ENCODE data around the gene SLC26A11. TPM values are rescaled to one million over a fixed set of nuclear protein-coding genes. Genes with fewer than 3 reads are reported as not detected.

Gene SLC26A11
- total and polyA plus RNA-seq, 7 experiments from 2014 or later: 3.7 to 87.5 (median 63.0) TPM

- ATAC-seq: no peak
- Histone ChIP-seq H3K27me3 (ENCODE audit: control insufficient read depth in 2 of 2, insufficient read depth in 2 of 2, low read length in 2 of 2) (no peaks in the 10 kb centered on the region), H3K9me3 (ENCODE audit: control insufficient read depth in 2 of 3, low read length in 3 of 3) (no peaks in the 10 kb centered on the region), H3K27ac (ENCODE audit: low read depth, low read length) (peak overlapping the region; percentile 93), H3K4me3 (ENCODE audit: low read length) (peak overlapping the region; percentile 84), H3K36me3 (ENCODE audit: control insufficient read depth in 2 of 3, insufficient read depth in 3 of 3, low read length in 3 of 3) (peaks cover 6 to 48% (median 7%) of the 10 kb centered on the region in 3 experiments), H3K4me1 (ENCODE audit: control insufficient read depth in 2 of 2, insufficient read depth in 2 of 2, low read length in 2 of 2) (peaks cover 13 to 30% of the 10 kb centered on the region in 2 donors)
- Mint-ChIP-seq H3K27ac (peak overlapping the region; percentile 86 to 98 (median 95)), H3K4me3 (peak overlapping the region; percentile 86 to 96 (median 92)), H3K36me3 (peaks cover 0 to 14% (median 7%) of the 10 kb centered on the region in 5 donors), H3K27me3 (peaks cover 0 to 3% (median 0%) of the 10 kb centered on the region in 5 donors), H3K9me3 (peaks cover 0 to 2% (median 0%) of the 10 kb centered on the region in 11 donors), H3K4me1 (peaks cover 21 to 44% (median 30%) of the 10 kb centered on the region in 7 donors)
- intact Hi-C loops (cut with micrococcal nuclease): loop anchor here (1.0 to 2.0 kb wide), 6 partner anchors 23 to 118 kb away; partner anchors contain the start of genes EIF4A3 (in 1 of the 2) and GAA (in 1 of the 2)
- POLR2A ChIA-PET: interaction anchor here (0.8 to 2.3 kb wide), 7 partner anchors 13 to 118 kb away, joined by 3 to 14 read pairs (median 5); partner anchors contain the start of genes GAA and RNF213
- peak in 2 of 9 donors; percentile 19 to 38 for DNase-seq
- CTCF ChIA-PET: no interaction called here
Measured at GRCh38 chr17:80219763-80220053, 519 bp upstream of the SLC26A11 start.

DNA sequence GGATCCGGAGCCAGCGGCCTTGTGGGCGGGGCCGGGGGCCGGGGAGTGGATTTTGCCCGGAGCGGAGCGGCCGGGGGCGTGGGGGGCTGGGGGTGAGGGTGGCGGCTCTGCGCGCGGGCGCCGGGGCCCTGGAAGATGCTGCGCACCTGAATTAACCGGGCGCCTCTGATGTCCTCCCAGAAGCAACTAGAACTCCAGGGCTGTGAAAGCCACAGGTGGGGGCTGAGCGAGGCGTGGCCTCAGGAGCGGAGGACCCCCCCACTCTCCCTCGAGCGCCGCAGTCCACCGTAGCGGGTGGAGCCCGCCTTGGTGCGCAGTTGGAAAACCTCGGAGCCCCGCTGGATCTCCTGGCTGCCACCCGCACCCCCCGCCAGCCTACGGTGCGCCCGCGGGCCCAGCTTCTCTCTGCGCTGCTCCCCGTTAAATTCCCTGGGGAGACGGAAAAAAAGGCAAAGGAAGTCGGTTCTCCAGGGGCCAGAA is 549 bp downstream of the SLC26A11 start:
- Mint-ChIP-seq H3K27me3 (peaks cover 0 to 3% (median 0%) of the 10 kb centered on the region in 5 donors), H3K36me3 (peaks cover 0 to 14% (median 7%) of the 10 kb centered on the region in 5 donors), H3K27ac (peak overlapping the region; percentile 18 to 91 (median 72)), H3K9me3 (peaks cover 0 to 2% (median 0%) of the 10 kb centered on the region in 11 donors), H3K4me1 (peaks cover 21 to 44% (median 30%) of the 10 kb centered on the region in 7 donors), H3K4me3 (peak overlapping the region; percentile 69 to 95 (median 84))
- Histone ChIP-seq H3K4me1 (ENCODE audit: control insufficient read depth in 2 of 2, insufficient read depth in 2 of 2, low read length in 2 of 2) (peaks cover 13 to 30% of the 10 kb centered on the region in 2 donors), H3K4me3 (ENCODE audit: low read length) (peak overlapping the region; percentile 84), H3K27ac (ENCODE audit: low read depth, low read length) (peak overlapping the region; percentile 93), H3K27me3 (ENCODE audit: control insufficient read depth in 2 of 2, insufficient read depth in 2 of 2, low read length in 2 of 2) (no peaks in the 10 kb centered on the region), H3K36me3 (ENCODE audit: control insufficient read depth in 2 of 3, insufficient read depth in 3 of 3, low read length in 3 of 3) (peaks cover 6 to 37% (median 7%) of the 10 kb centered on the region in 3 experiments), H3K9me3 (ENCODE audit: control insufficient read depth in 2 of 3, low read length in 3 of 3) (no peaks in the 10 kb centered on the region)
- peak in 6 of 9 donors; percentile 10 to 29 (median 25) for DNase-seq
- CTCF ChIA-PET: interaction anchor here (0.6 kb wide), 1 partner anchor 1895 kb away, joined by 3 read pairs; no protein-coding TSS in a partner anchor
- ATAC-seq: no peak
- POLR2A ChIA-PET: interaction anchor here (0.7 to 2.2 kb wide), 4 partner anchors 25 to 47 kb away, joined by 3 to 14 read pairs (median 6); partner anchors contain the start of gene RNF213
- intact Hi-C loops (cut with micrococcal nuclease): no loop called here

DNA sequence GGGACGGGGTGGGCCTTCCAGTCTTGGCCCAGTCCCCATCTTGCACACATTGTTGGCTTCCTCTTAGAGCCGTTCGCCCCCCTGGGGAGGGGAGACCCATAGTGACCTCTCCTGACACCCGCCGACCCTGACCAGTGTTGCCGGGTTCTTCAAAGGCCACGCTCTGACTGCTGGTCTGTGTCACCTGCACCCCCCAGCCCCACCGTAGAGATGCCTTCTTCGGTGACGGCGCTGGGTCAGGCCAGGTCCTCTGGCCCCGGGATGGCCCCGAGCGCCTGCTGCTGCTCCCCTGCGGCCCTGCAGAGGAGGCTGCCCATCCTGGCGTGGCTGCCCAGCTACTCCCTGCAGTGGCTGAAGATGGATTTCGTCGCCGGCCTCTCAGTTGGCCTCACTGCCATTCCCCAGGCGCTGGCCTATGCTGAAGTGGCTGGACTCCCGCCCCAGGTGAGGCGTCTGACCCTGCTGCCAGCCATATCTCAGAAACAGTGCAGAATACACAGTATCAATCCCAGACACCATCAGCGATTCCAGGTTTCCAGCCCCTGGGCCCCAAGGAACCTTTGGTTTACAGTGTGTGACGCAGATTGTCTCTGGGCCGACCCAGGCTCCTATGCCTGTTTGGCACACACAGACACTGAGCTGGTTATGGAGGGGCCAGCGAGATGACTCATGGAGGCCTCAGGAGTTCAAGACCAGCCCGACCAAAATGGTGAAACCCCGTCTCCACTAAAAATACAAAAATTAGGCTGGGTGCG is 1.3 kb downstream of the SLC26A11 start:
- H3K27ac ChIP-seq (ENCODE audit: low read depth, low read length): peak overlapping the region; percentile 93
- intact Hi-C loops (cut with micrococcal nuclease): no loop called here
- Mint-ChIP-seq H3K9me3 (peaks cover 0 to 2% (median 0%) of the 10 kb centered on the region in 11 donors), H3K36me3 (peaks cover 0 to 12% (median 4%) of the 10 kb centered on the region in 5 donors), H3K4me3 (peak overlapping the region; percentile 69 to 95 (median 84)), H3K4me1 (peaks cover 21 to 44% (median 30%) of the 10 kb centered on the region in 7 donors), H3K27ac (peak overlapping the region; percentile 18 to 85 (median 72)), H3K27me3 (peaks cover 0 to 3% (median 0%) of the 10 kb centered on the region in 5 donors)
- H3K4me3 ChIP-seq (ENCODE audit: low read length): no peak overlapping the region
- H3K27me3 ChIP-seq (ENCODE audit: control insufficient read depth in 2 of 2, insufficient read depth in 2 of 2, low read length in 2 of 2): no peaks in the 10 kb centered on the region
- H3K9me3 ChIP-seq (ENCODE audit: control insufficient read depth in 2 of 3, low read length in 3 of 3): no peaks in the 10 kb centered on the region
- H3K36me3 ChIP-seq (ENCODE audit: control insufficient read depth in 2 of 3, insufficient read depth in 3 of 3, low read length in 3 of 3): peaks cover 2 to 30% (median 5%) of the 10 kb centered on the region in 3 experiments
- DNase-seq (no peak), ATAC-seq (no peak)
- ChIA-PET POLR2A (no interaction called here), CTCF (no interaction called here)
- H3K4me1 ChIP-seq (ENCODE audit: control insufficient read depth in 2 of 2, insufficient read depth in 2 of 2, low read length in 2 of 2): peaks cover 13 to 30% of the 10 kb centered on the region in 2 donors

DNA sequence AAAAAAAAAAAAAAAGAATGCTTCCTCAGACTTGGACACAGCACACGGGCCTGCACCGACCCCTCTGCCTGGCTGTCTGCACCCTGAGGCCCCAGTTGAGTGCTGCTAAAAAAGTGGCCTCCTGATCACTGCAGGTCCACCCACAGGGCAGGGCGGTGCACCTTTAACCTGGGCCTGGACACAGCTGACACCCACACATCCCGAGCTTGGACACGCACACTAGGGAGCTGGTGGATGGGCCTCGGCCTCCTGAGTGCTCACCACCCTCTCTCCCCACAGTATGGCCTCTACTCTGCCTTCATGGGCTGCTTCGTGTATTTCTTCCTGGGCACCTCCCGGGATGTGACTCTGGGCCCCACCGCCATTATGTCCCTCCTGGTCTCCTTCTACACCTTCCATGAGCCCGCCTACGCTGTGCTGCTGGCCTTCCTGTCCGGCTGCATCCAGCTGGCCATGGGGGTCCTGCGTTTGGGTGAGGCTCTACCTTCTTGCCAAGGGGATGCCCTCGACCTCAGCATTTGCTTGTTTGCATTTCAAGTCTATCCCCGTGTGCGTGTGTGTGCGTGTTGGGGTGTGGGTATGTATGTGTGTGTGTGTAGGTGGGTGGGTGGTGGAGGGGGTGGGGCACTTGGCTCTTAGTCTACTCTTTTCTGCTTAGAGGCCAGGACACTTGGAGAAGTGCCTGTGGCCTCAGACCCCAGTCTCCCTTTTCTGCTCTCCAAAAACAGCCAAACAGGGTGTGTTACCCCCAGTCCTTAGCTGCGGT is 2.3 kb downstream of the SLC26A11 start:
- Histone ChIP-seq H3K9me3 (ENCODE audit: control insufficient read depth in 2 of 3, low read length in 3 of 3) (no peaks in the 10 kb centered on the region), H3K36me3 (ENCODE audit: control insufficient read depth in 2 of 3, insufficient read depth in 3 of 3, low read length in 3 of 3) (peaks cover 0 to 28% (median 0%) of the 10 kb centered on the region in 3 experiments), H3K27me3 (ENCODE audit: control insufficient read depth in 2 of 2, insufficient read depth in 2 of 2, low read length in 2 of 2) (no peaks in the 10 kb centered on the region), H3K27ac (ENCODE audit: low read depth, low read length) (no peak overlapping the region), H3K4me1 (ENCODE audit: control insufficient read depth in 2 of 2, insufficient read depth in 2 of 2, low read length in 2 of 2) (peaks cover 13 to 24% of the 10 kb centered on the region in 2 donors), H3K4me3 (ENCODE audit: low read length) (no peak overlapping the region)
- ATAC-seq (no peak), DNase-seq (no peak)
- H3K9me3 Mint-ChIP-seq: peaks cover 0 to 2% (median 0%) of the 10 kb centered on the region in 11 donors
- CTCF ChIA-PET: no interaction called here
- peak overlapping the region in 5 of 9 donors; percentile 38 to 71 (median 65) for H3K27ac Mint-ChIP-seq
- POLR2A ChIA-PET: interaction anchor here (0.6 kb wide), 1 partner anchor 13 kb away, joined by 3 read pairs; no protein-coding TSS in a partner anchor
- peaks cover 0 to 3% (median 0%) of the 10 kb centered on the region in 5 donors for H3K27me3 Mint-ChIP-seq
- intact Hi-C loops (cut with micrococcal nuclease): no loop called here
- peak overlapping the region in 9 of 10 donors; percentile 25 to 84 (median 50) for H3K4me3 Mint-ChIP-seq
- H3K4me1 Mint-ChIP-seq: peaks cover 16 to 40% (median 26%) of the 10 kb centered on the region in 7 donors
- H3K36me3 Mint-ChIP-seq: peaks cover 0 to 9% (median 4%) of the 10 kb centered on the region in 5 donors

DNA sequence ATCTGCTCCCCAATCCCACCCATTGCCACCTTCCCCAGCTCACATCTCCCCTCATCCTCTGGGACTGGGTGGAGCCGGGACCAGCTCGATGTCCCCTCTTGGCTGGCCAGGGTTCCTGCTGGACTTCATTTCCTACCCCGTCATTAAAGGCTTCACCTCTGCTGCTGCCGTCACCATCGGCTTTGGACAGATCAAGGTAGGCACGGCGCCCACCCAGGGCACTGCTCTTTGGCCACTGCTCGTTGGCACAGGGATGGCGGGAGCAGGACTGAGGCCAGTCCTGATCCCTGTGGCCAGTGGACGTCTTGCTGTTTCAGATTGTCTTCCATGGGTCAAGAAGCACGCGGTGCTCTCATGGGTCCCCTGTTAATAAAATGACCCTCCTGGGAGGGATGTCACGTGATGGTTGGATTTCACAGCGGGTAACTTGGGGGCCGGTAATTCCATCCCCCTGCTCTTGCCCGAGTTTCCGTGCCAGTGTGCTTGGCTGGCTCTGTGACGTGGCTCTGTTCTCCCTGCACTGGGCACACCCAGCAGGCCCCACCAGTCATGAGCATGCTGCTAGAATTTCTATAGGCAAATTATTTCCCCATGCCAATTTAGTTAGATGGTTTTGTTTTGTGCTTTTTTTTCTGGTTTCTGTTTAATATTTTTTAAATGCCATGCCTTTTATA is 3.1 kb downstream of the SLC26A11 start:
- peaks cover 0 to 7% (median 4%) of the 10 kb centered on the region in 5 donors for H3K36me3 Mint-ChIP-seq
- POLR2A ChIA-PET: interaction anchor here (0.6 kb wide), 1 partner anchor 14 kb away, joined by 3 read pairs; no protein-coding TSS in a partner anchor
- intact Hi-C loops (cut with micrococcal nuclease): no loop called here
- CTCF ChIA-PET: no interaction called here
- peaks cover 0 to 2% (median 0%) of the 10 kb centered on the region in 11 donors for H3K9me3 Mint-ChIP-seq
- peaks cover 14 to 34% (median 24%) of the 10 kb centered on the region in 7 donors for H3K4me1 Mint-ChIP-seq
- Histone ChIP-seq H3K27ac (ENCODE audit: low read depth, low read length) (no peak overlapping the region), H3K4me1 (ENCODE audit: control insufficient read depth in 2 of 2, insufficient read depth in 2 of 2, low read length in 2 of 2) (peaks cover 11 to 17% of the 10 kb centered on the region in 2 donors), H3K4me3 (ENCODE audit: low read length) (no peak overlapping the region), H3K9me3 (ENCODE audit: control insufficient read depth in 2 of 3, low read length in 3 of 3) (no peaks in the 10 kb centered on the region), H3K36me3 (ENCODE audit: control insufficient read depth in 2 of 3, insufficient read depth in 3 of 3, low read length in 3 of 3) (peaks cover 0 to 28% (median 0%) of the 10 kb centered on the region in 3 experiments), H3K27me3 (ENCODE audit: control insufficient read depth in 2 of 2, insufficient read depth in 2 of 2, low read length in 2 of 2) (no peaks in the 10 kb centered on the region)
- DNase-seq (no peak), ATAC-seq (no peak)
- H3K27ac Mint-ChIP-seq: peak overlapping the region in 3 of 9 donors; percentile 25 to 38 (median 28)
- H3K4me3 Mint-ChIP-seq: peak overlapping the region in 6 of 10 donors; percentile 13 to 83 (median 54)
- peaks cover 0 to 3% (median 0%) of the 10 kb centered on the region in 5 donors for H3K27me3 Mint-ChIP-seq
